H1 (cell line): ENCODE results near the gene PRMT1.

Source experiments
- EP300 ChIP-seq, 2 experiments: IDR thresholded peaks; 1 replicate in 1 of 2; 2 replicates in 1 of 2; pipeline ENCODE4 v1.6.1; 2011 to 2012; ENCODE audit warnings: low read depth in 2 of 2, low read length in 2 of 2, mild to moderate bottlenecking in 2 of 2, borderline replicate concordance in 1 of 2, inconsistent platforms in 1 of 2, moderate library complexity in 1 of 2
- GABPA ChIP-seq: IDR thresholded peaks from 2 replicates; pipeline ENCODE4 v1.6.1; 2011; ENCODE audit warnings: mild to moderate bottlenecking, low read length, moderate library complexity, borderline replicate concordance; ENCODE audit not compliant: insufficient read depth
- JUND ChIP-seq: IDR thresholded peaks from 2 replicates; pipeline ENCODE4 v1.6.1; 2011; ENCODE audit warnings: mild to moderate bottlenecking, improper control_type of control experiment, low read length
- POLR2A ChIP-seq, 2 experiments: IDR thresholded peaks; 1 replicate in 1 of 2; 2 replicates in 1 of 2; pipeline ENCODE4 v1.6.1; 2011; ENCODE audit warnings: low read depth in 2 of 2, low read length in 2 of 2, mild to moderate bottlenecking in 2 of 2; ENCODE audit errors: control extremely low read depth in 1 of 2
- POU5F1 ChIP-seq: IDR thresholded peaks from 2 replicates; pipeline ENCODE4 v1.6.1; 2011; ENCODE audit warnings: low read depth, mild to moderate bottlenecking, low read length, moderate library complexity
- TF ChIP-seq, protein P1 (sequence below), 3 experiments: IDR thresholded peaks; 1 replicate in 2 of 3; 2 replicates in 1 of 3; pipeline versions ENCODE4 v1.5.1 to v1.6.1; 2011; ENCODE audit warnings: low read length in 3 of 3, mild to moderate bottlenecking in 3 of 3, inconsistent platforms in 2 of 3, low read depth in 1 of 3, moderate library complexity in 1 of 3; ENCODE audit not compliant: insufficient read depth in 1 of 3; ENCODE audit errors: control extremely low read depth in 1 of 3

DNA sequence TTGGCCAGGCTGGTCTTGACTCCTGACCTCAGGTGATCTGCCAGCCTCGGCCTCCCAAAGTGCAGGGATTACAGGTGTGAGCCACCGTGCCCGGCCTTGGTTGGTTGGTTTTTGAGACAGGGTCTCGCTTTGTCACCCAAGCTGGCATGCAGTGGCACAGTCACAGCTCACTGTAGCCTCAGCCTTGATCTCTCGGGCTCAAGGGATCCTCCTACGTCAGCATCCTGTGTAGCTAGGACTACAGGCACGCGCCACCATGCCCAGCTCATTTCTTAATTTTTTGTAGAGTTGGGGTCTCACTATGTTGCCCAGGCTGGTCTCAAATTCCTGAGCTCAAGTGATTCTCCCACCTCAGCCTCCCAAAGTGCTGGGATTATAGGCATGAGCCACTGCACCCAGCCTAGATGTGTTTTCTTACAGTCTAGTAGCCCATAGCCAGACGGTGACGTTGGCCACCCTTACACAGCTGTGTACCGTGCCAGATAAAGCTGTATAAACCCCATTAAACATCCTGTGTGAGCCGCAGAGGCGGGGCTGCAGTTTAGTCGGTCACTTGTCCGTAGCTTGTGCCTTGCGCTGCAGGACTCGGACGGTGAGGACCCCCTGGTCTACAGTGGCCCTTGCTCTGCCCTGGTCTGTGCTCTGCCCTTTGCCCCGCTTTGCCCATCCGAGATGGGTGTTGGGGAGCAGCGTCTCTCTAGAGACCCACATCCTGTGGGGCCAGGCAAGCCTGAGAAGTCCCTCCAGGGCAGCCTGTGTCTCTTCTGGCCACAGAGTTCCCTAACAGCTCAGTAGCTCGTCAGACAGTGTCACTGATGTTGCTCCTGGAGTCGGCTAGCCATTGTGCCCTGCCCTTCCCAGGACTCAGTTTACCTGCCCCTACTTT is 21.3 kb upstream of the PRMT1 start:
- no peak for TF ChIP-seq POLR2A (IDR thresholded peaks at IDR 0.05; ENCODE audit: control extremely low read depth in 1 of 2, low read depth in 2 of 2, low read length in 2 of 2)
- TF ChIP-seq EP300 (IDR thresholded peaks at IDR 0.05; ENCODE audit: borderline replicate concordance in 1 of 2, low read depth in 2 of 2, low read length in 2 of 2): no peak
- TF ChIP-seq, protein P1, sequence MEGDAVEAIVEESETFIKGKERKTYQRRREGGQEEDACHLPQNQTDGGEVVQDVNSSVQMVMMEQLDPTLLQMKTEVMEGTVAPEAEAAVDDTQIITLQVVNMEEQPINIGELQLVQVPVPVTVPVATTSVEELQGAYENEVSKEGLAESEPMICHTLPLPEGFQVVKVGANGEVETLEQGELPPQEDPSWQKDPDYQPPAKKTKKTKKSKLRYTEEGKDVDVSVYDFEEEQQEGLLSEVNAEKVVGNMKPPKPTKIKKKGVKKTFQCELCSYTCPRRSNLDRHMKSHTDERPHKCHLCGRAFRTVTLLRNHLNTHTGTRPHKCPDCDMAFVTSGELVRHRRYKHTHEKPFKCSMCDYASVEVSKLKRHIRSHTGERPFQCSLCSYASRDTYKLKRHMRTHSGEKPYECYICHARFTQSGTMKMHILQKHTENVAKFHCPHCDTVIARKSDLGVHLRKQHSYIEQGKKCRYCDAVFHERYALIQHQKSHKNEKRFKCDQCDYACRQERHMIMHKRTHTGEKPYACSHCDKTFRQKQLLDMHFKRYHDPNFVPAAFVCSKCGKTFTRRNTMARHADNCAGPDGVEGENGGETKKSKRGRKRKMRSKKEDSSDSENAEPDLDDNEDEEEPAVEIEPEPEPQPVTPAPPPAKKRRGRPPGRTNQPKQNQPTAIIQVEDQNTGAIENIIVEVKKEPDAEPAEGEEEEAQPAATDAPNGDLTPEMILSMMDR (IDR thresholded peaks at IDR 0.05; ENCODE audit: control extremely low read depth in 1 of 3, insufficient read depth in 1 of 3, low read depth in 1 of 3, low read length in 3 of 3): no peak
- TF ChIP-seq POU5F1: no peak
- no peak for TF ChIP-seq JUND
- TF ChIP-seq GABPA: no peak
